ENCODE measurements around the gene GNAI2.
"Not testable (repeated sequence)": the region's sequence is repeated elsewhere in the genome, so short reads cannot be mapped to it uniquely, and the experiment has no call there.

Gene GNAI2

DNA sequence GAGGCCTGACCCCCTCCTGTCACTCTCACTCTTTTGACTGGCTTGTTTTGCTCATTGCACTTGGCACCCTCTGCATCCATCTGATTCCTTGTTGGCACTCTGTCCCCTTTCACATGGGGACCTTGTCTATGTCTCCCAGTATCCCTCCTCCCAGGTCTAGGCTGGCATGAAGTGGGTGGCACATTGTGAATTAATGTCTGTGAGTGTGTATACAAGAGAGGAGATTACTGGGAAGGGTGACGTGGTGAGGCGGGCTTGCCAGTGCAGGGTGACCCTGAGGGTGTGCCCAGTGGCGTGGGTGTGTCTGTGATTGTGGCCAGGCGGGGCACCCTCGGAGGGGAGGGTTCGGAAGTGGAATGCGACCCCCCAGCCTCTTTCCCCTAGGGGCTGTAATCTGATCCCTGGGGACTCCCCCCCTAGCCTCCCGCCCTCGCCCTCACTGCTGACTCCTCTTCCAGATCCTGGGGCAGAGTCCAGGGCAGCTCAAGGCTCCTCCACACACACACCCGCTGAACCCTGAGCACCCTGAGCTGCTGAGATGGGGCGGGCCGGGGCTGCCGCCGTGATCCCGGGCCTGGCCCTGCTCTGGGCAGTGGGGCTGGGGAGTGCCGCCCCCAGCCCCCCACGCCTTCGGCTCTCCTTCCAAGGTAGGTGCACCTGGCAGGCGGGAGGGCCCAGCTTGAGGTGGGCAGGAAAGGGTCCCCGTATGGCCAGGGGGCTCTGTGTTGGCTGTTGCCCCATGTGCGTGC lies 32.9 kb downstream of the GNAI2 start, which contains the start of gene SEMA3B:
SEMA3B (plus strand) TSS at position 445 of the 749 bp plus-strand sequence; CDS start at position 539, 94 bp downstream.
- no peak for DNase-seq (ENCODE audit: extremely low spot score)
- ChIA-PET POLR2A (interaction anchor here (1.0 to 2.0 kb wide), 4 partner anchors 9 to 68 kb away, joined by 4 to 8 read pairs (median 4); no protein-coding TSS in a partner anchor), CTCF (interaction anchor here (1.4 kb wide), 1 partner anchor 22 kb away, joined by 5 read pairs; no protein-coding TSS in a partner anchor)
- TF ChIP-seq CTBP1 (IDR thresholded peaks at IDR 0.05; ENCODE audit: borderline replicate concordance) (no peak), HDGF (IDR thresholded peaks at IDR 0.05; ENCODE audit: borderline replicate concordance) (no peak), NFRKB (IDR thresholded peaks at IDR 0.05) (no peak), L3MBTL2 (conservative IDR thresholded peaks at IDR 0.05) (no peak), FOXK2 (IDR thresholded peaks at IDR 0.05) (no peak), LEF1 (IDR thresholded peaks at IDR 0.05; ENCODE audit: borderline replicate concordance) (no peak), FOXA1 (IDR thresholded peaks at IDR 0.05) (no peak), FOXM1 (IDR thresholded peaks at IDR 0.05; ENCODE audit: borderline replicate concordance) (no peak), ELF4 (IDR thresholded peaks at IDR 0.05) (no peak), ARNT (IDR thresholded peaks at IDR 0.05) (no peak), ZNF384 (IDR thresholded peaks at IDR 0.05) (no peak), SUZ12 (IDR thresholded peaks at IDR 0.05) (no peak), SP1 (IDR thresholded peaks at IDR 0.05) (no peak)
- TF ChIP-seq, protein P1, sequence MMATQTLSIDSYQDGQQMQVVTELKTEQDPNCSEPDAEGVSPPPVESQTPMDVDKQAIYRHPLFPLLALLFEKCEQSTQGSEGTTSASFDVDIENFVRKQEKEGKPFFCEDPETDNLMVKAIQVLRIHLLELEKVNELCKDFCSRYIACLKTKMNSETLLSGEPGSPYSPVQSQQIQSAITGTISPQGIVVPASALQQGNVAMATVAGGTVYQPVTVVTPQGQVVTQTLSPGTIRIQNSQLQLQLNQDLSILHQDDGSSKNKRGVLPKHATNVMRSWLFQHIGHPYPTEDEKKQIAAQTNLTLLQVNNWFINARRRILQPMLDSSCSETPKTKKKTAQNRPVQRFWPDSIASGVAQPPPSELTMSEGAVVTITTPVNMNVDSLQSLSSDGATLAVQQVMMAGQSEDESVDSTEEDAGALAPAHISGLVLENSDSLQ (IDR thresholded peaks at IDR 0.05) = no peak

- POLR2A ChIA-PET = interaction anchor here (1.0 to 2.0 kb wide), 3 partner anchors 10 to 68 kb away, joined by 4 to 8 read pairs (median 5); no protein-coding TSS in a partner anchor
- CTCF ChIA-PET = interaction anchor here (1.4 kb wide), 1 partner anchor 23 kb away, joined by 5 read pairs; no protein-coding TSS in a partner anchor
- TF ChIP-seq SUZ12 (IDR thresholded peaks at IDR 0.05) = no peak
- TF ChIP-seq FOXK2 (IDR thresholded peaks at IDR 0.05) = no peak
- no peak for TF ChIP-seq TARDBP (IDR thresholded peaks at IDR 0.05)
- TF ChIP-seq BHLHE40 (IDR thresholded peaks at IDR 0.05; ENCODE audit: borderline replicate concordance) = no peak
- no peak for DNase-seq (ENCODE audit: extremely low spot score)
These were observed 33.5 kb downstream of the GNAI2 start for GRCh38 chr3:50269460-50269859.

DNA sequence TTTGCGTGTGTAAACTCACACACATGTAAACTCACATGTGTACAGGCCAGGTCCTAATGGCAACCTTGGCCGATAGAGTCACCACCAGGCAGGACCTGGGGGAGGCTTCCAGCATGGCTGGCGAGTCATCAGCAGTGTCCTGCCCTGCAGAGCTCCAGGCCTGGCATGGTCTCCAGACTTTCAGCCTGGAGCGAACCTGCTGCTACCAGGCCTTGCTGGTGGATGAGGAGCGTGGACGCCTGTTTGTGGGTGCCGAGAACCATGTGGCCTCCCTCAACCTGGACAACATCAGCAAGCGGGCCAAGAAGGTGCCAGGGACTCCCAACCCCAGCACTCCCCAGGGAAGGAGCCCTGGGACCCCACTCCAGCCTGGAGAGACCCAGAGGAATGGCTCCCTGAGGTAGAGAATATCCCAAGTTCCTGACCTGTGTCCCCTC lies 34.0 kb downstream of the GNAI2 start:
- CTCF ChIA-PET = interaction anchor here (1.4 to 2.6 kb wide), 2 partner anchors 10 to 23 kb away, joined by 5 to 9 read pairs; no protein-coding TSS in a partner anchor
- DNase-seq (ENCODE audit: extremely low spot score) = no peak
- TF ChIP-seq NFRKB (IDR thresholded peaks at IDR 0.05) = no peak
- no peak for TF ChIP-seq ELF4 (IDR thresholded peaks at IDR 0.05)
- no peak for TF ChIP-seq ZNF384 (IDR thresholded peaks at IDR 0.05)
- TF ChIP-seq ARNT (IDR thresholded peaks at IDR 0.05) = no peak
- TF ChIP-seq L3MBTL2 (conservative IDR thresholded peaks at IDR 0.05) = no peak
- TF ChIP-seq HDGF (IDR thresholded peaks at IDR 0.05; ENCODE audit: borderline replicate concordance) = no peak
- no peak for TF ChIP-seq FOXM1 (IDR thresholded peaks at IDR 0.05; ENCODE audit: borderline replicate concordance)
- POLR2A ChIA-PET = interaction anchor here (1.0 to 2.0 kb wide), 4 partner anchors 10 to 67 kb away, joined by 3 to 8 read pairs (median 4); no protein-coding TSS in a partner anchor

DNA sequence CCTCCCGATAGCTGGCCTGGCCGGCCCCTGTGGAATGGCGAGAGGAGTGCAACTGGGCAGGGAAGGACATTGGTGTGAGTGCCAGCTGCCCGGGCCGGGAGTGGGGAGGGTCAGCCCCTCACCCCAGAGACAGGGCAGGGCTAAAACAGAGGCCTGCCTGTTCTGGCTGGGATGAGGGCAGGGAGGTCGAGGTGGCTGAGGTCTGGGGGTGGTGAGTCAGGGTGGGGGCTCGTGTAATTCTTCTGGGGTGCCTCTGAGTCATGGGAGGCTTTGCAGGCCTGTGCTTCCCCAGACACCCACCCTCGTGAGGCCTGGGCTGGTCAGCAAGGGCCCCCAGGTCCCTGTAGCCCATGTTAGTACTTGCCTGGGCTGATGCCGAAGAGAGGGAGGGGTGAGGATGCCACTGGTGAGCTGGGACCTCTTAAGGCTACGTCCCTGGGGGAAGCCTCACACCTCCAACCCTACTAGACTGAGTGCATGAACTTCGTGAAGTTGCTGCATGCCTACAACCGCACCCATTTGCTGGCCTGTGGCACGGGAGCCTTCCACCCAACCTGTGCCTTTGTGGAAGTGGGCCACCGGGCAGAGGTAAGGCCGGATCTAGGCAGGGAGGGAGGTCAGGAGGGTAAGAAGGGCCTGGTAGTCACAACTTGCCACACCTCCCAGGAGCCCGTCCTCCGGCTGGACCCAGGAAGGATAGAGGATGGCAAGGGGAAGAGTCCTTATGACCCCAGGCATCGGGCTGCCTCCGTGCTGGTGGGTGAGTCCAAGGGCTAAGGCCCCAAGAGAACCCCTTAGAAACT lies 34.6 kb downstream of the GNAI2 start:
- DNase-seq (ENCODE audit: extremely low spot score) = no peak
- CTCF ChIA-PET = interaction anchor here (2.1 to 2.6 kb wide), 2 partner anchors 10 to 43 kb away, joined by 5 to 9 read pairs; no protein-coding TSS in a partner anchor
- POLR2A ChIA-PET = interaction anchor here (1.5 to 2.1 kb wide), 2 partner anchors 11 to 67 kb away, joined by 3 to 6 read pairs; no protein-coding TSS in a partner anchor
- TF ChIP-seq, protein P1 (IDR thresholded peaks at IDR 0.05) = no peak
- no peak for TF ChIP-seq FOXA1 (IDR thresholded peaks at IDR 0.05)
- no peak for TF ChIP-seq TARDBP (IDR thresholded peaks at IDR 0.05)

GRCh38 chr3:50271314-50271936 lies 35.4 kb downstream of the GNAI2 start:
- no peak for DNase-seq (ENCODE audit: extremely low spot score)
- POLR2A ChIA-PET = interaction anchor here (1.5 to 2.1 kb wide), 2 partner anchors 11 to 66 kb away, joined by 3 to 6 read pairs; no protein-coding TSS in a partner anchor
- TF ChIP-seq ZNF384 (IDR thresholded peaks at IDR 0.05) (no peak), BHLHE40 (IDR thresholded peaks at IDR 0.05; ENCODE audit: borderline replicate concordance) (no peak), L3MBTL2 (conservative IDR thresholded peaks at IDR 0.05) (no peak), HDGF (IDR thresholded peaks at IDR 0.05; ENCODE audit: borderline replicate concordance) (no peak), FOXM1 (IDR thresholded peaks at IDR 0.05; ENCODE audit: borderline replicate concordance) (no peak), FOXK2 (IDR thresholded peaks at IDR 0.05) (no peak), ARNT (IDR thresholded peaks at IDR 0.05) (no peak), FOXA1 (IDR thresholded peaks at IDR 0.05) (no peak), LEF1 (IDR thresholded peaks at IDR 0.05; ENCODE audit: borderline replicate concordance) (no peak), SP1 (IDR thresholded peaks at IDR 0.05) (no peak), NFRKB (IDR thresholded peaks at IDR 0.05) (no peak)
- CTCF ChIA-PET = interaction anchor here (2.1 to 2.6 kb wide), 2 partner anchors 11 to 44 kb away, joined by 5 to 9 read pairs; no protein-coding TSS in a partner anchor

- not testable (repeated sequence) for DNase-seq (ENCODE audit: extremely low spot score)
- ChIA-PET POLR2A (interaction anchor here (2.1 kb wide), 1 partner anchor 12 kb away, joined by 6 read pairs; no protein-coding TSS in a partner anchor), CTCF (interaction anchor here (0.7 to 2.6 kb wide), 5 partner anchors 12 to 57 kb away, joined by 3 to 9 read pairs (median 5); partner anchors contain the start of genes HYAL3 and NAA80)
These were observed 36.5 kb downstream of the GNAI2 start for GRCh38 chr3:50272538-50272910.
